Caco-2 (cell line): ENCODE results near the gene TLNRD1. TPM values are rescaled to one million over a fixed set of nuclear protein-coding genes. Genes with fewer than 3 reads are reported as not detected.
A peak's percentile ranks its signal among the peaks of the same experiment; 100 is the strongest.
"Not testable (repeated sequence)": the region's sequence is repeated elsewhere in the genome, so short reads cannot be mapped to it uniquely, and the experiment has no call there.

ENCODE experiments used
- BruUV-seq: library from RNA; stranded (reverse); fragments of 400-500 nt; replicated peaks from 2 replicates; lab custom pipeline; 2021; lab: Mats Ljungman, UMichigan
- CTCF ChIA-PET: fragments of 300-600 bp; sonication (Branson Sonifier 250); formaldehyde crosslinking; loops from one replicate; lab custom pipeline; 2022; ENCODE audit warnings: antibody characterized with exemption; lab: Charles Lee
- POLR2A ChIA-PET: fragments of 300-600 bp; sonication (Branson Sonifier 250); formaldehyde crosslinking; loops from one replicate; lab custom pipeline; 2022; ENCODE audit warnings: antibody characterized with exemption; lab: Charles Lee
- DNase-seq, 2 experiments: peaks; one replicate each; pipeline versions ENCODE4 v3.0.0 to v3.0.0-alpha.2; 2020 to 2022
- H3K27me3 ChIP-seq: replicated peaks from 2 replicates; pipeline ENCODE4 v1.6.0; 2011; ENCODE audit warnings: low read length; ENCODE audit not compliant: control insufficient read depth, insufficient read depth
- H3K36me3 ChIP-seq: 2 replicates; pipeline ENCODE4 v1.5.1; 2011; ENCODE audit warnings: low read length; ENCODE audit not compliant: control insufficient read depth, insufficient read depth
- H3K4me1 ChIP-seq: fragments of 250-450 bp; sonication (Bioruptor Pico); 2 replicates; pipeline ENCODE4 v1.5.1; 2020; ENCODE audit warnings: mild to moderate bottlenecking
- H3K4me3 ChIP-seq: 2 replicates; pipeline ENCODE4 v1.5.1; 2011; ENCODE audit warnings: low read depth, mild to moderate bottlenecking, control low read depth, low read length
- H3K9me3 ChIP-seq: fragments of 250-450 bp; sonication (Bioruptor Pico); 2 replicates; pipeline ENCODE4 v1.5.1; 2020; ENCODE audit warnings: mild to moderate bottlenecking, moderate library complexity
- H3K27ac Mint-ChIP-seq: one replicate; pipeline ENCODE4 v1.8.0; 2022; ENCODE audit warnings: mixed read lengths; ENCODE audit not compliant: unreplicated experiment
- H3K27me3 Mint-ChIP-seq: one replicate; pipeline ENCODE4 v1.8.0; 2022; ENCODE audit warnings: mixed read lengths; ENCODE audit not compliant: insufficient read depth, unreplicated experiment
- H3K36me3 Mint-ChIP-seq: one replicate; pipeline ENCODE4 v1.8.0; 2022; ENCODE audit warnings: mild to moderate bottlenecking, mixed read lengths; ENCODE audit not compliant: insufficient read depth, unreplicated experiment
- H3K4me1 Mint-ChIP-seq: one replicate; pipeline ENCODE4 v1.8.0; 2022; ENCODE audit warnings: low read depth, mixed read lengths; ENCODE audit not compliant: unreplicated experiment
- H3K4me3 Mint-ChIP-seq: one replicate; pipeline ENCODE4 v1.8.0; 2022; ENCODE audit warnings: mild to moderate bottlenecking, moderate library complexity, mixed read lengths; ENCODE audit not compliant: unreplicated experiment
- H3K9me3 Mint-ChIP-seq: one replicate; pipeline ENCODE4 v1.8.0; 2022; ENCODE audit warnings: mixed read lengths; ENCODE audit not compliant: unreplicated experiment
- CTCF ChIP-seq, 2 experiments: fragments of 200-600 bp in 1 of 2; IDR thresholded peaks; 1 replicate in 1 of 2; 2 replicates in 1 of 2; pipeline versions ENCODE4 v1.5.1 to v1.8.0; 2011 to 2022; ENCODE audit warnings: antibody characterized with exemption in 1 of 2, control low read depth in 1 of 2, inconsistent platforms in 1 of 2, low read depth in 1 of 2, low read length in 1 of 2, mild to moderate bottlenecking in 1 of 2, moderate library complexity in 1 of 2; ENCODE audit not compliant: insufficient read depth in 1 of 2, severe bottlenecking in 1 of 2, unreplicated experiment in 1 of 2
- intact Hi-C: fragments of 100-400 bp; cut with micrococcal nuclease; formaldehyde crosslinking; loops from one replicate; pipeline ENCODE4 v1.10.0; 2022; ENCODE audit not compliant: unreplicated experiment
- total RNA-seq: library from RNA; stranded (reverse); gene quantifications from 2 replicates; pipeline ENCODE4 v1.2.3, GENCODE V29; 2022

Gene TLNRD1
- total RNA-seq, 1 experiment from 2014 or later = 13.7 TPM

DNA sequence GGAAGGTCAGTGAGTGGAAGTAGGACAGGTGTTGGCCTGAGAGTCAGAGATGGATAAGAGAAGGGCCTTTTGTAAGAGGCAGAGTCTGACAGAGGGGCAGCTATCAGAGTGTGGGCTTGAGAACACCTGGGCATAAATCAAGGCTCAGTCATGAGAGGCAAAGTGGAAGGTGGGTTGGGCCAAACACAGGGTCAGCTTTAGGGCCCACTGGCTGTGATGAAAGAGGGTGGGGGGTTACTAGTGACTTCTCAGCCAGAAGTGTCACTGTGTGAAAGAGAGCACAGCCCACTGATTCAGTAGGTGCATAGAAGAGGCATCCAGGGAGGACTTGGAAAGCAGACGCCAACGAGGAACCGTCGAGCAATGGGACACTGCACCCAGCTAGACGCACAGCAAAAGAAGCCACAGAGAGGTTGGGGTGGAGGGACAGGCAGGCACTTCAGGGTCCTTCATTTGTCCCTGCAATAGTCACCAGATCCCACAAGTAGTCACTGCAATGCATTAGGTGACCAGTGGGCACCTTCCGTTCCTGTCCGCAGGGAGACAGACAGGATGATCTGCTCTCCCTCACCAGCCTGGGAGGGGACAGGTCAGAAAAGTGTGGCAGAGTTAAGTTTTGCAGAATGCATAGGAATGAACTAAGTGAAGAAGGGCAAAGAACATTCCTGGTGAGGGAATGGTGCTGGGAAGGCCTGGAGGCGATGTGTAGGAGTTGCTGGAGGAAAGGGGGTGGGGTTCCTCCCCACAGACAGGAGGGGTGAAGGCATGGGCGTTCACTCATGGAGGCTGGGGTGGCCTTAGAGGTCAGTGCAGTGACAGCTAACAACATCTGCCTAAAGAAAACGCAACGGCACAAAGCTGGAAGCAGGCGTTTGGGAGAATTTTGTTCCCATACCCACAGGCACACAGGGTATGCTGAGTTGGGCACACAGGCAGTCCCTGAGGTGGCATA is 47.4 kb upstream of the TLNRD1 start:
- Mint-ChIP-seq H3K4me1 (peaks cover 7% of the 10 kb centered on the region), H3K27me3 (no peaks in the 10 kb centered on the region), H3K27ac (peak overlapping the region; percentile 72), H3K4me3 (no peak overlapping the region), H3K9me3 (no peaks in the 10 kb centered on the region), H3K36me3 (peaks cover 6% of the 10 kb centered on the region)
- Histone ChIP-seq H3K4me1 (peaks cover 5% of the 10 kb centered on the region; the same call in 1 of the 2 replicates), H3K9me3 (no peaks in the 10 kb centered on the region), H3K4me3 (no peak overlapping the region), H3K36me3 (no peaks in the 10 kb centered on the region), H3K27me3 (no peaks in the 10 kb centered on the region)
- no peak for DNase-seq
- TF ChIP-seq CTCF (IDR thresholded peaks at IDR 0.05; ENCODE audit: insufficient read depth in 1 of 2, low read depth in 1 of 2, low read length in 1 of 2, severe bottlenecking in 1 of 2, unreplicated experiment in 1 of 2) = no peak
- intact Hi-C loops = no loop called here
- BruUV-seq = no TSS peak
- POLR2A ChIA-PET = no interaction called here
- CTCF ChIA-PET = no interaction called here

DNA sequence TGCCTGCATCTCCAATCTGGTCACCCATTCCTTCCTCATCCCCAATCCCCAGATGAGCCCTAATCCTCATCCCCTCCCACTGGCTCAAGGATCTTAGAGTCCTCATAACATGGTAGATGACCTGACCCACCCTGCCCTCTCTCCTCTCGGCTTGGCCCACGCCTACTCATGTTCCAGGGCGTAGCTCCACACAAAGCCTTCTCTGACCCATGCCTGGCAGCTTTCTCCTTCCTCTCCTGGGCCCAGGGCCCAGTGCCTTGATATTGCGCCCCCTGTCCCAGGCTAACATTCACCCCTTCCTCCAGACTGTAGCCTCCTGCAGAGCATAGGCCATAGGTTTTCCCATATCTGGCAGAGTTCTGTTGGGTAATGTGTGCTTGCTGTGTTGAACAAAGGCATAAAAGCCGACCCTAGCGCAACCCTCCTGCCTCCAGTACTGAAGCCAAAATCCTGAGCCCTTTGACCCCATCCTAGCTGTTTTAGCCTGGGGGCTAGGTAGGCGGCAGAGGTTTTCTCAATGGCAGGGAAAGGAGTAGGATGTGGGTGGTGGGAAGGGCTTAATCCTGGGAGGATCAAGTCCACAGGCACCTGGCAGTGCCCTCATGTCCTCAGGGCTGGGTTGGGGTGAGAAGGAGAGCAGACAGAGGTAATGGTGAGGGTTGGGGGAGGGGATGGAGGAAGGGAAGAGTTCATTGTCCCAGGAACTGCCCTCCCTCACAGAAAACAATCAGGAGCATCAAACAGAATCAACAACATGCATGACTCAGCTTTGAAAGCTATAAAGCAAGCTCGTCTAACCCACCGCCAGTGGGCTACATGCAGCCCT is 46.6 kb upstream of the TLNRD1 start:
- BruUV-seq = no TSS peak
- CTCF ChIA-PET = no interaction called here
- Histone ChIP-seq H3K9me3 (no peaks in the 10 kb centered on the region), H3K4me3 (no peak overlapping the region), H3K36me3 (no peaks in the 10 kb centered on the region), H3K27me3 (no peaks in the 10 kb centered on the region), H3K4me1 (peaks cover 5% of the 10 kb centered on the region; the same call in 1 of the 2 replicates)
- intact Hi-C loops = no loop called here
- peaks cover 7% of the 10 kb centered on the region for H3K4me1 Mint-ChIP-seq
- H3K27ac Mint-ChIP-seq = peak overlapping the region; percentile 72
- POLR2A ChIA-PET = no interaction called here
- H3K9me3 Mint-ChIP-seq = no peaks in the 10 kb centered on the region
- H3K27me3 Mint-ChIP-seq = no peaks in the 10 kb centered on the region
- no peak overlapping the region for H3K4me3 Mint-ChIP-seq
- no peak for DNase-seq
- TF ChIP-seq CTCF (IDR thresholded peaks at IDR 0.05; ENCODE audit: insufficient read depth in 1 of 2, low read depth in 1 of 2, low read length in 1 of 2, severe bottlenecking in 1 of 2, unreplicated experiment in 1 of 2) = no peak
- H3K36me3 Mint-ChIP-seq = peaks cover 6% of the 10 kb centered on the region

DNA sequence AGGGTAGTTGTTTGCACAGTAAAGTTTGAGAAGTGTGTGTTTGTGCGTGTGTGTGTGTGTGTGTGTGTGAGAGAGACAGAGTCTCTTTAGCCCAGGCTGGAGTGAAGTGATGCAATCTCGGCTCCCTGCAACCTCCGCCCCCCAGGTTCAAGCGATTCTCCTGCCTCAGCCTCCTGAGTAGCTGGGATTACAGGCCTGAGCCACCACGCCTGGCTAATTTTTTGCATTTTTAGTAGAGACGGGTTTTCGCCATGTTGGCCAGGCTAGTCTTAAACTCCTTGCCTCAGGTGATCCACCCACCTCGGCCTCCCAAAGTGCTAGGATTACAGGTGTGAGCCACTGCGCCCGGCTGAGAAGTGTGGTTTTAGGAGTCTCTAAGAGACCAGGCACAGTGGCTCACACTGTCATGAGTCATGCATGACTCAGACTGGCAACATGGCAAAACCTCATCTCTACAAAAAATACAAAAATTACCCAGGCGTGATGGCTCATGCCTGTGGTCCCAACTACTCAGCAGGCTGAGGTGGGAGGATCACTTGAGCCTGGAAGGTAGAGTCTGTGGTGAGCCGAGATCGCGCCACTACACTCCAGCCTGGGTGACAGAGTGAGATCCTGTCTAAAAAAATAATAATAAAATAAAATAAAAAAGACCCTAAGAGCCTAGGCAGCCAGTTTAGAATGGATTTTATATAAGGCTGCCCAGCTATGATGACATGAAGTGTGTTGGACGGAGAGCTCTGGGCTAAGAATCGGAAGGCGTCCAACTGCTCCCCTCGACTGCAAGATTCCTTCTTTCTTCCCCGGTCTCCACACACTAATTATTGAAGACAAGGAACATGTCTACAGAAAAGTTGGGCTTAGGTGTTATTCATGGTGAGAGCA is 44.9 kb upstream of the TLNRD1 start:
- H3K4me1 Mint-ChIP-seq, H3K4me3 Mint-ChIP-seq, H3K36me3 ChIP-seq, BruUV-seq, CTCF ChIA-PET, H3K36me3 Mint-ChIP-seq, POLR2A ChIA-PET, H3K27ac Mint-ChIP-seq, H3K4me3 ChIP-seq, H3K27me3 Mint-ChIP-seq, intact Hi-C loops, DNase-seq, H3K9me3 ChIP-seq, H3K4me1 ChIP-seq, H3K27me3 ChIP-seq, H3K9me3 Mint-ChIP-seq: not testable (repeated sequence)
